Stimulated activated CD8-positive, alpha-beta memory T cell treated with anti-CD3 and anti-CD28 coated beads, Interleukin-7, amount 100 ng/mL, for 48 hours (primary cell): Measurements from ENCODE around the gene LUZP2.

Experiments
- DNase-seq, 2 donors: peaks; one replicate each; pipeline ENCODE4 v3.0.0-alpha.2; 2020; ENCODE audit warnings: low read depth in 1 of 2; ENCODE audit errors: extremely low read depth in 1 of 2

Gene LUZP2

GRCh38 chr11:24628224-24628776, 131.4 kb downstream of the LUZP2 start:
- no peak for DNase-seq

DNA sequence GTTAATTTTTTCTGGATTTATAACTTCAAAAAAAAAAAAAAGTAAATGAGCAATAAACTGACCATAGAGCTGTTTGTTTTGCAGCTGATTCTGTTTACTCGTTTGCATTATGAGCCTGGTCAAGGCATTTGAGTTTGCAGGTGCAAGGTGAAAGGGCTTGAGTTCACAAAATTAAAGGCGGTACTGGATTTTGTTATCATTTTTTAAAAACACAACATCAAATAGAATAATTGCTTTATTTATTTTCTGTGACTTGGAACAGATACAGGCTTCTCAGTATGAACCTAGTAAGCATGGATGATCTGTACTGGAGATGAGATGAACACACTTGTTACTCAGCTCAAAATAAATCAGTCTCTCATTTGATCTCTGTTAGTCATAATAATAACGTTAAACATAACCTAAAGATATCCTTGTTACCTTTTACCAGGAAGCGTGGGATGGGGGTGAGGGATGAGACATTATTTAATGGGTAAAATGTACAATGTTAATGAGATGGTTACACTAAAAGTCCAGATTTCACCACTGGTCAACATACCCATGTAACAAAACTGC, 137.8 kb downstream of the LUZP2 start:
- DNase-seq, result no peak

GRCh38 chr11:24635588-24636290, 138.9 kb downstream of the LUZP2 start:
- no peak for DNase-seq

DNA sequence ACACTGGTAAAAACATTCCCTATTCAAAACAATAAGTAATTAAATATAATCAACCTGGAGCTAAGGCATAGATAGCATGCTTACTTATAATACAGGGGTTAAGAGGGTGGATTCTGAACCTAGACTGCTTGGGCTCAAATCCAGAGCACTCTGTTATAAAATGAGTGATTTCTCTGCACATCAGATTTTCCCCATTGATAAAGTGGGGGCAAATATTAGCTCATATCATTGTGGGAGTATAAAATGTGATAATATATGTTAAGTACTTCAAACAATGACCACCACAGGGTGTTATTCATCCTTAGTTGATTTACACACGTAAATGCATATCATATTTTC, 139.4 kb downstream of the LUZP2 start:
- DNase-seq, result no peak

GRCh38 chr11:24637520-24637919, 140.7 kb downstream of the LUZP2 start:
- no peak for DNase-seq

DNA sequence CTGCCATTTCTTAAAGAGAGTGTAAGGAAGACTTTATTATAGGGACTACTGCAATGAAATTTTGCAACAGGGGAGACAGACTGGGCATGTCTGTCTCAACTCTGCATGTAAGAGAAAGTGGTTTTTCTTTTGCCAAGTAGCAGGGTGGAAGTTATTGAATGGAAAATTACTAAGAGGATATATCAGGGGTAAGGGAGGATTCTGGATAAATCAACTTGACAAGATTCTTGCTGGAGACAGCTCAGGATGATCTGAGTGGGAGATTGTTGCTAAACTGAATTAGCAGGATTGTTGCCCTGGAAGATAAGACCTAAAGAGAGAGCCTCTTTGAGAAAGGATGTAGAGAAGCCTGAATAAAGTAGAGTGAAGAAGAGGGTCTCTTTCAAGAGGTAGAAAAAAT, 145.8 kb downstream of the LUZP2 start:
- DNase-seq, result no peak

- DNase-seq, result no peak
Measured at GRCh38 chr11:24645563-24645962, 148.7 kb downstream of the LUZP2 start.

DNA sequence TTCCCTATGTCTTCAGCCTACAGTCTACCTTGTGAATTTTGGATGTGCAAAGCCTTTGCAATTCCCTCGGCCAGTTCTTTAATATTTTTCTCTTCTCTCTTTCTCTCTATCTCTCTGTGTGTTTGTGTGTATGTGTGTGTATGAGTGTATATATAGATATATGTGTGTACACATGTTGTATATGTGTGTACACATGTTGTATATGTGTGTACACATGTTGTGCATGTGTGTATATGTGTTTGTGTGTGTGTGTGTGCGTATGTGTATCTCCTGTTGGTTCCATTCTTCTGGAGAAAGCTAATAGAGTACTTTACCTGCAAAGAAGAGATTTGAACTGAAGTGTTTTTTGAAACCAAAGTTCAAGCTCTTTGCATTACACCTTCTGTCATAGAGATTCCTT, 155.0 kb downstream of the LUZP2 start:
- no peak for DNase-seq

GRCh38 chr11:24653901-24654300, 157.0 kb downstream of the LUZP2 start:
- no peak for DNase-seq

DNA sequence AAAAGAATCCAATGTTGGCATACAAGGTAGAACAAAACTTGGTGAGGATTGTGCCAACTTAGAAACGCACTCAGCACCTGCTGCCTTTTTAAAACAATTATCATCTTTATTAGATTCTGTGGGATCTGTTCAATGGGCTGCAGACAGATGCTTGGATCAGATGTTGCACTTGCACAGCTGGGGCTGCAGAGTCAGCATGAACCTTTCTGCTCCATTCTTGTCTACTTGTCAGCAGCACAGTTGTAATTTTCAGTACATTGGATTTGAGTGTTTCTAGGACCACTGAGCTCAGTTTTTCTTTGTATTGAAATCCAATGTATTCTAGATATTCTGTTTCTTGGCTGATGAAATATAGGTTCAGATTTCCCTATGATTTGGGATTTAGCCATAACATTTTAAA, 164.5 kb downstream of the LUZP2 start:
- no peak for DNase-seq

GRCh38 chr11:24664399-24664798, 167.5 kb downstream of the LUZP2 start:
- DNase-seq, result no peak

DNA sequence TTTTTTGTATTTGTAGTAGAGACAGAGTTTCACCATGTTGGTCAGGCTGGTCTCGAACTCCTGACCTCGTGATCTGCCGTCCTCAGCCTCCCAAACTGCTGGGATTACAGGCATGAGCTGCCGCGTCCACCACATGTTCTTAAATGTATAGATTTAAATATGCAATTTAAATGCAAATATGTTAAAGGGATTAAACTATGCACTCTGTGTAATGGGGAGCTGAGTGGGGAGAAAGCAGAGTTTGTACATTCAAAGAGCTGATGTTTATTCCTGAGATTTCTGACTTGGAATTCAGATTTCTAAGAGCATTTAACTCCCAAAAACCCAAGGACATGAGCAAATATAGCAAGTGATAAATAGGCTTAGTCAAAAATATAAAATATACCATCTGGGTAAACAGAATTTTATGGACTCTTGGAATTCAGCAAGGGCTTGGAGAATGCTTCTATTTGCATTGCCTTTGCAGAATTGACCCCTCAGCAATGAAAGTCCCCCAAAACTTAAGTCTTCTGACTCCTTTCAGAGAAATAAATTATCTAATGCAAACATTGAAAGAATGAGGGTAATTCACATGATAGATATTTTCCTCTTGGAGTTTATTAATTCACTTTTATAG, 170.6 kb downstream of the LUZP2 start:
- no peak for DNase-seq

GRCh38 chr11:24678703-24679348, 182.0 kb downstream of the LUZP2 start:
- no peak for DNase-seq

- DNase-seq, result no peak
Measured at GRCh38 chr11:24679821-24680351, 183.0 kb downstream of the LUZP2 start.

DNA sequence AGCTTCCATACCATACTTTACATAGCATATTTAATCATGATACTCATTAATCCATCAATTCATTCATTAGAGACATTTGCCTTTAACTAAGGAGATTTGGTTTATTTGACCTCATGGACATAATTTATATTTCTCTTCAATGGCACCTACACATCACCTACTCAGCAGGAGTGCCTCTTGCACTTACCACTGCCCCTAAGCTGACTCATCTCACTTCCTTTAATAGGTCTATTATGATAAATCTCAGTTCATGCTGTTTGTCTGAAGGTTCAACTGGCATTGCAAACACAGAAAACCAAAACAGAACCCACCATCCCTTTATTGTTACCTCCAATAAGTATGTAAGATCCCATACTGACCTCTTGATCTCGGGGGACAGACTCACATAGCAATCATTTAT, 186.7 kb downstream of the LUZP2 start:
- no peak for DNase-seq

- no peak for DNase-seq
Measured at GRCh38 chr11:24685821-24686220, 189.0 kb downstream of the LUZP2 start.

DNA sequence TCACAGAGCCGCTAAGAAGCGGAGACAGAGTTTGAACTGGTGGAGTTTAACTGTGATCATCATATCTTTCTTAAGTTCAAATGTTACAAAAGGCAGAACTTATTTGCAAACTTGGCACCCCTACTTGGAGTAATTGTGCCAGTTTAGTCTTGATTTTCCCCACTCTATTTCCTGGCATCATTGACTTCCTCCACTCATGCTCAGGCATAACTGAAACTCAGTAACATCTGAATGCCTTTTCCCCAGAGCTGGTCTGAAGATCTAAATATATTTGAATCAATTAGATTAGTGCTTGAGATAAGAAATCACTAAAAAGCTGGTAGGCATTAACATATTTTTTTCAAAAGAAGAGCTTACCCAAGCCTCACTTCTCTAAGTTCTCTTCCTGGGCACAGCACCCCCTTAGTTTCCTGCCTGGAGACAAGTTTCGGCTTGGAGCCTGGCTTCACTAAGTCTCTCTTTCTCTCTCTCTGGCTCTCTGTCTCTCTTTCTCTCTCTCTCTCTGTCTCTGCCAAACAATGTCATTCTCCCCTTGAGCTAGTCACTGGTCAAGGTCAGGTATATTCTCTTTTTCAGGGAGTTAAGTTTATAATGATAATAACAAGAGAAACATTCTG, 190.8 kb downstream of the LUZP2 start:
- no peak for DNase-seq

DNA sequence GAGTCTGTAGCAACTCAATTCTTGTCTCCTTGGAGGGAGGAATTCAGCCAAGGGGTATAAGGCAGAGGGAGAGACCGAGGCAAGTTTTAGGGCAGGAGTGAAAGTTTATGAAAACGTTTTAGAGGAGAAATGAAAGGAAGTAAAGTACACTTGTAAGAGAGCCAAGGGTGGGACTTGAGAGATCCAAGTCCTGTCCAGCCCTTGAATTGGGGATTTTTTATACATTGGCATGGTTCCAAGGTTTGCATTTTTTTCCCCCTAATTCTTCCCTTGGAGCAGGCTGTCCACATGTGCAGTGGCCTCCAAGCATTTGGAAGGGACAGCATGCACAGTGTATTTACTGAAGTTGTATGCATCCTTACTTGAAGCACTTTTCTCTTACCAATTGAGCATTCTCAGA, 192.1 kb downstream of the LUZP2 start:
- no peak for DNase-seq

DNA sequence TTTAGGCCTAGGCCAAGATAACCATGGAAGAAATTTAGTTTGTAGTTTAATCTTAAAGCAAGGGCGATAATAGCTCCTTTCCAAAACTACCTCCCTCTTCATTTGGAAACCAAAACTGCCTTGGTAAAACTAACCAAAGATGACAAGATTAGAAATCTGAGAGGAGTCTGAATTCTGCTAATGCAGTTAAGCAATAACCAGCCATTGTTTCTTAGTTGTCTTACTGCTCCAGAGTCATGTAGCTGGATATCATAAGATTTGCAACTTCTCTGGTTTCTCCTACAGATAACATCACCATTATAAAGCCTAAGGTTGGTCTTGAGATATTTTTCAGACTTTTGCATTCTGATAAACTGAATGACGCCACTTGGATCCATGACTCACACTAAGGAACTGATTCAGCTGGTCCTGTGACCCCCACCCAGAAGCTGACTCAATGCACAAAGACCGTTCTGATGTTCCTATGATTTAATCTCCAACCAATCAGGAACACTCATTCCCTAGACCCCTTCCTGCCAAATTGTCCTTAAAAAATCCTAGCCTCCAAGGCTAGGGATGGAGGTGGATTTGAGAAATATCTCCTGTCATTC, 200.8 kb downstream of the LUZP2 start:
- DNase-seq, result no peak

DNA sequence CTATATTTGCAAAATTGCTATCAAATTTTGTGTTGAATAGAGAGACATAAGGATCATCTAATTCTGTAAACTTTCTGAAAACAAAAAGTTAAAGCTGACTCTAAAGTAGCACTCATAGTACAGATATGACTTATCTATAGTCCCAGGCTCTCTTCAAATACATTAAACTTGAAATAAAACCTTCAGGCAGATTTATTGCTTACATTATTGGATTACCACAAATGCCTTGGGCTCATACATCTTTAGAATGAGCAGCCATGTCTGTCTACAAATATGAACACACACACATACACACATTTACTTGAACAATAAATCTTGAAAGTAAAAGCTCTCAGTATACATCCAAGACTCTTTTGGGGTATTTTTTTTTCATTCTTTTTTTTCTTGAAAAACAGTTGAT, 207.9 kb downstream of the LUZP2 start:
- DNase-seq, result no peak

GRCh38 chr11:24705474-24705873, 208.6 kb downstream of the LUZP2 start:
- DNase-seq, result no peak
